GM21367 (cell line): ENCODE data around the gene TMPRSS9.

Experiments used
- ATAC-seq: cut with Tn5 transposase; IDR thresholded peaks from one replicate; pipeline ENCODE4 v1.9.1; 2021; ENCODE audit not compliant: unreplicated experiment

TMPRSS9 gene

GRCh38 chr19:2358548-2359173 lies 1.4 kb upstream of the TMPRSS9 start:
- no peak for ATAC-seq

- ATAC-seq: no peak
Measured at GRCh38 chr19:2360833-2361232, 768 bp downstream of the TMPRSS9 start.

- no peak for ATAC-seq
Measured at GRCh38 chr19:2361246-2362045, 1.4 kb downstream of the TMPRSS9 start.

- no peak for ATAC-seq
Measured at GRCh38 chr19:2362046-2362969, 2.2 kb downstream of the TMPRSS9 start.

- ATAC-seq: no peak
Measured at GRCh38 chr19:2362970-2363300, 2.9 kb downstream of the TMPRSS9 start.

GRCh38 chr19:2363419-2363818 lies 3.4 kb downstream of the TMPRSS9 start:
- ATAC-seq: no peak

- ATAC-seq: no peak
Measured at GRCh38 chr19:2365201-2365970, 5.3 kb downstream of the TMPRSS9 start.

- ATAC-seq: no peak
Measured at GRCh38 chr19:2371656-2372055, 11.6 kb downstream of the TMPRSS9 start.

GRCh38 chr19:2372076-2372612 lies 12.1 kb downstream of the TMPRSS9 start:
- ATAC-seq: no peak

GRCh38 chr19:2374808-2375207 lies 14.7 kb downstream of the TMPRSS9 start:
- ATAC-seq: no peak

- no peak for ATAC-seq
Measured at GRCh38 chr19:2375353-2376121, 15.5 kb downstream of the TMPRSS9 start.

GRCh38 chr19:2376784-2377519 lies 16.9 kb downstream of the TMPRSS9 start:
- ATAC-seq: no peak

- no peak for ATAC-seq
Measured at GRCh38 chr19:2380567-2380966, 20.5 kb downstream of the TMPRSS9 start.

- no peak for ATAC-seq
Measured at GRCh38 chr19:2381148-2381820, 21.2 kb downstream of the TMPRSS9 start.

- no peak for ATAC-seq
Measured at GRCh38 chr19:2382530-2383222, 22.6 kb downstream of the TMPRSS9 start.

- ATAC-seq: no peak
Measured at GRCh38 chr19:2385053-2385721, 25.1 kb downstream of the TMPRSS9 start.
